Stimulated activated CD4-positive, alpha-beta T cell treated with anti-CD3 and anti-CD28 coated beads, Interleukin-15, amount 100 ng/mL, for 48 hours (primary cell): ENCODE data around the gene CCNF.

Experiments used
- DNase-seq, 2 donors: peaks; one replicate each; pipeline ENCODE4 v3.0.0-alpha.2; 2020; ENCODE audit warnings: low read depth in 2 of 2

The CCNF gene

DNA sequence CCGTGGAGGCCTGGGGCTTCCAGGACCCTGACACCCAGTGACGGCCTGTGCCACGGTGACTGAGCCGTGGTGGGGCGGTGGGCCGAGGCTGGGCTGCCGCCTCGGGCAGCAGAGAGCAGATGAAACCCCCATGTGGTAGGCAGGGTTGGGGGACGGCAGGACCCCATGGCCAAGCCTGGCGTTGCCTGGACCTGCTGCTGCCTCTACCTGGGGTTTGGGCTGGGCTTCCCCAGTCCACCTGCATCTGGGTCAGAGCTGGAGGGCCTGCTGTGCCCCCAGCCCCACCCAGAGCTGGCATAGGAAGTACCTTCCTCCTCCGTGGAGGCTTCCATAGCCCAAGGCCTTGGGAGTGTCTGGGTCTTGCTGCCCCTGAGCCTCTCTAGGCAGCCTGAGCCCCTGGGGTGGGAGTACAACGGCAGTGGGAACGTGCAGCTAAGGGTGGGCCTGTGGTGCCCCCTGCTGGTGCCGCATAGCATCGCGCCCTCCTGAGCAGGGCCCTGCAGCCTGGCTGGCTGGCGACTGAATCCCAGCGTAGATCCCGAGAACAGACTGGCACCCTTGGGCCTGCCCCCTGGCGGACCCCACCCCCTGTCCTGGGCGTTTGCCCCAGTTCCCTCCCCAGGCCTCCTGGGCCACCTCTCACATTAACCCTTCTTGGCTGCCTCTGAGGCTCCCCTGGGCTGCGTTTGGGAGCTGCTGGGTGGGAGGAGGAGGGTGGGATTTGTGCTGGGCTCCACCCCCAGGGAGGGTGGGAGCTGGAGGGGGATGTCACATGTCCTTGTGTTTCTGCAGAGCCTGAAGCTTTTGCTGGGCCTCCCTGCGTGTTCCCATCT is 71.9 kb downstream of the CCNF start:
- DNase-seq, result peak; percentile 51 to 68

DNA sequence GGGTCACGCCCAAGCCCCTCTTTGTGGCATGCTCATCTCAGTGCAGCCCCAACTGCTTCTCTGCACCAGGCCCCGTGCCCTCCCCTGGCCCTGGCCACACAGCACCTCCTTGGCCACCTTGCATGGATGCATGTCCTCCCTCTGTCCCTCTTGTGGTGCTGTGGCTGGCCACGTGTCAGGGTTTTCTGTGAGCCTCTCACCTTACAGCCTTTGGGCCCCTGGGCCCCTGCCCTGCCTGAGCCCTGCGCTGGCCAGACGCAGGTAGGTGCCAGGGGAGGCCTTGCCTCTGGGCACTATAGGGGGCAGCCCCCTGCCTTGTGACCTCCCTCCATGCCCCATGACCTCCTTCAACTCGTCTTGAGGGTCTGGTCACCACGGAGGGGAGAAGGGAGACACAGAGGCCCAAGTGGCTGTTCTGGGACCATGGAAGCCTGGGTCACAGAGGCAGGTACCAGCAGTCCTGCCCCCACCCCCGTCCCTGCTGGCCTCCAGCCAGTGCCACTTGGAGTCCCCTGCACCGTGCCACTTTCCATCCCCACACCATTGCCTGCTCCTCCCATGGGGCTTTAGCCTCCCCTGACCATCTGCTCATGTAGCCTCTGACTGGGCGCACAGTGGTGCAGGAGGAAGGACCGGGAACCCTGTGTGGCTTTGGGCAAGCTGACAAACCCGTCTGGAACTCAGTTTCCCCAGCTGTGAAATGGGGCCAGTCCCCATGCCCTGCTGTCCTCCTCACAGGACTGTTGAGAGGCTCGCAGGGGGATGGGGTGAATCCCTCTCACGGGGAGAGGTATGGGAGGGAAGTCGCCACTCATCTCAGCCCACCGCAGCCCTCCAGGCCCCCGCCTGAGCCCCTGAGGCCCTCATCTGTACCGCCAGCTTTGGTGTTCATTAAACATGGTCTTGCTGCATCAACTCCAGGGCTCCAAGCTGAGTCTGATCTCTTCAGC is 73.0 kb downstream of the CCNF start:
- DNase-seq, result no peak

DNA sequence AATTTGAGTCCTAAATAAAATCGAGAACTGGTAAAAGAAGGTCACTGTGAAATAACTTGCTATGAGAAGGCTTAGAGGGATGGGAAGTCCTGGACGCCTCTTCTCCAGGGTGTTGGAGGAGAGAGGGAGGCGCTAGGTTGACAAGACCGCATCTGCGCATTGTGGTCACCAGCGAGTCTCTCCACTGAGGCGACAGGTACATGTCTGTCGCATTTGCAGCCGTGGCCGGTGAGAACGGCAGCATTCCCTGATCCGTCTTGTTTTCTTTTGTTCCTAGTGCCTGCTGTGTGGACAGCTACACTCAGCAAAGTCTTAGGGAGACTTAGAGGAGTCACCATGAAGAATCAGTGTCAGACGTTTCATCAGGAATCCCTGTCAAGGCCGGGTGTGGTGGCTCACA is 76.4 kb downstream of the CCNF start:
- DNase-seq, result no peak

DNA sequence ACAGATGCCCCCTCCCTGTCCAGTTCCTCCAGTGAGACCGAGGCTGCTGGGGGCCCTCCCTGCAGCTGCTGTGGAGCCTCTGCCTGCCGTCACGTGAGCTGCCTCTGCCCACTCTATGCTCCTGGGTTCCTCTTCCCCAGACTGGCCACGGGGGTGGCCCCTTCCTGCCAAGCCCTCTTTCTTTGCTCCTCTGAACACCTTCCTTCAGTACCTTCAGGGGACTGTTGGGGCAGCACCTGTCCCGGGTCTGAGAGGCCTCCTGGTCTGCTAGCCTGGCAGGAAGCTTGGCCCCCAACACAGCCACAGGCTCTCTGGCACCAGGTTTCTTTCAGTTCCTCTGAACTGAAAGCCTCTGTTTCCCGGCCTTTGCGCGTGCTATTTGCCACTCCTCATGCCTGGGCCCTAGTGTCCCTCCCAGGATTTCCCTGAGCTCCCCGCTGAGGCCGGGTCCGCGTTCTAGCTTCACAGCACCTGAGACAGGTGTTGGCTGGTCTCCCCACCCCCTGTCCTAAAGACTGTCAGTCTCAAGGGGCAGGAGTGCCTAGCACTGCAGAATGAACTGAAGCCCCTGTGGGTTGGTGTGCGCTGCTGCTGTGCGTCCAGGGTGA is 77.9 kb downstream of the CCNF start:
- no peak for DNase-seq

DNA sequence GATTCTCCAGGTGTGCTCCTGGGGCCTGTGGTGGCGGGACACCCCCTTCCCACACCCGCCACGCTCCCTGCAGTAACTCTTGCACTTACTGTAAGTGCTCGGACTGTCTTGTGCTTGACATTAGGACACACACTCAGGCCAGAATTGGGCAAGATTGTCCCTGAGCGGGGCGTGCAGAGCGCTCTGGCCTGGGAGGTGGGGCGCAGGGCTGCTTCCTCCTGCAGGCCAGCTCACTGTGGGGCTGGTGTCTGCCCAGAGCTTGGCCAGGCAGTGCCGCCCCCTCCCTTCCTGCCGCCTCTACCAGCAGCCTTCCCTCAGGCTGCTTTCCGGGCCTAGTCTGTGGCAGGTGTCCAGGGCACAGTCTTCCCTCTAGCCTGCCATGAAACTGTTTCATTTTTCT is 78.4 kb downstream of the CCNF start:
- no peak for DNase-seq
